PFSK-1 (cell line): ENCODE results near the gene ACTR3.

Source experiments
- FOXP2 ChIP-seq: optimal IDR thresholded peaks from 2 replicates; pipeline ENCODE3; 2011; ENCODE audit warnings: borderline replicate concordance, control low read depth, inconsistent platforms; ENCODE audit not compliant: insufficient read depth; ENCODE audit errors: extremely low read length, extremely low read depth
- POLR2AphosphoS5 ChIP-seq: IDR thresholded peaks from 2 replicates; pipeline ENCODE4 v1.6.1; 2012; ENCODE audit warnings: low read depth, mild to moderate bottlenecking, control low read depth, low read length, moderate library complexity
- SIN3A ChIP-seq: IDR thresholded peaks from 2 replicates; pipeline ENCODE4 v1.6.1; 2012; ENCODE audit warnings: mild to moderate bottlenecking, low read length, moderate library complexity, borderline replicate concordance; ENCODE audit not compliant: insufficient read depth
- TAF1 ChIP-seq: IDR thresholded peaks from 2 replicates; pipeline ENCODE4 v1.6.1; 2012; ENCODE audit warnings: low read length, control low read depth, borderline replicate concordance; ENCODE audit not compliant: insufficient read depth
- TF ChIP-seq, protein P1 (sequence below), 2 experiments: IDR thresholded peaks; 2 replicates each; pipeline versions ENCODE4 v1.6.1 to v1.8.0; 2011 to 2012; ENCODE audit warnings: low read depth in 2 of 2, low read length in 2 of 2, control low read depth in 1 of 2, inconsistent platforms in 1 of 2, mild to moderate bottlenecking in 1 of 2, moderate library complexity in 1 of 2; ENCODE audit not compliant: insufficient read depth in 1 of 2

The ACTR3 gene

DNA sequence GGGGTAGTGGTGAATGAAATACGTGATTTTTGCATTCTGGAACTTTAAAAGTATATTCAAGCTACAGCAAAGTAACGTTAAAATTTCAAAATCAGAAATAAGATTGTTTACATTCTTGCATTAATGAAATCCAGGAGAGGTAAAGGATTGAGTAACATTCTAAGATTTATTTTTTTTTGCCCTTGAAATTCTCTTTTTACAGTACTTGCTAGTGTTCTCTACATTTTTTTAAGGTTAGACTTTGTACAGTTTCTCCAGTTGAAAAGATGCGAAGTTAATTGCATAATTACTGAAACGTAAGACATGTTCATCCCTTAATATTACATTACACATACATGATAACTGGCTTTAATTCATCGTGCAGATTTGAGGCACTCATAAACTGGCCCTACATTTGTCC, 74.5 kb downstream of the ACTR3 start:
- no peak for TF ChIP-seq SIN3A
- no peak for TF ChIP-seq FOXP2
- no peak for TF ChIP-seq POLR2AphosphoS5
- no peak for TF ChIP-seq TAF1
- TF ChIP-seq, protein P1, sequence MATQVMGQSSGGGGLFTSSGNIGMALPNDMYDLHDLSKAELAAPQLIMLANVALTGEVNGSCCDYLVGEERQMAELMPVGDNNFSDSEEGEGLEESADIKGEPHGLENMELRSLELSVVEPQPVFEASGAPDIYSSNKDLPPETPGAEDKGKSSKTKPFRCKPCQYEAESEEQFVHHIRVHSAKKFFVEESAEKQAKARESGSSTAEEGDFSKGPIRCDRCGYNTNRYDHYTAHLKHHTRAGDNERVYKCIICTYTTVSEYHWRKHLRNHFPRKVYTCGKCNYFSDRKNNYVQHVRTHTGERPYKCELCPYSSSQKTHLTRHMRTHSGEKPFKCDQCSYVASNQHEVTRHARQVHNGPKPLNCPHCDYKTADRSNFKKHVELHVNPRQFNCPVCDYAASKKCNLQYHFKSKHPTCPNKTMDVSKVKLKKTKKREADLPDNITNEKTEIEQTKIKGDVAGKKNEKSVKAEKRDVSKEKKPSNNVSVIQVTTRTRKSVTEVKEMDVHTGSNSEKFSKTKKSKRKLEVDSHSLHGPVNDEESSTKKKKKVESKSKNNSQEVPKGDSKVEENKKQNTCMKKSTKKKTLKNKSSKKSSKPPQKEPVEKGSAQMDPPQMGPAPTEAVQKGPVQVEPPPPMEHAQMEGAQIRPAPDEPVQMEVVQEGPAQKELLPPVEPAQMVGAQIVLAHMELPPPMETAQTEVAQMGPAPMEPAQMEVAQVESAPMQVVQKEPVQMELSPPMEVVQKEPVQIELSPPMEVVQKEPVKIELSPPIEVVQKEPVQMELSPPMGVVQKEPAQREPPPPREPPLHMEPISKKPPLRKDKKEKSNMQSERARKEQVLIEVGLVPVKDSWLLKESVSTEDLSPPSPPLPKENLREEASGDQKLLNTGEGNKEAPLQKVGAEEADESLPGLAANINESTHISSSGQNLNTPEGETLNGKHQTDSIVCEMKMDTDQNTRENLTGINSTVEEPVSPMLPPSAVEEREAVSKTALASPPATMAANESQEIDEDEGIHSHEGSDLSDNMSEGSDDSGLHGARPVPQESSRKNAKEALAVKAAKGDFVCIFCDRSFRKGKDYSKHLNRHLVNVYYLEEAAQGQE (IDR thresholded peaks at IDR 0.05; ENCODE audit: insufficient read depth in 1 of 2, low read depth in 2 of 2, low read length in 2 of 2), result no peak

DNA sequence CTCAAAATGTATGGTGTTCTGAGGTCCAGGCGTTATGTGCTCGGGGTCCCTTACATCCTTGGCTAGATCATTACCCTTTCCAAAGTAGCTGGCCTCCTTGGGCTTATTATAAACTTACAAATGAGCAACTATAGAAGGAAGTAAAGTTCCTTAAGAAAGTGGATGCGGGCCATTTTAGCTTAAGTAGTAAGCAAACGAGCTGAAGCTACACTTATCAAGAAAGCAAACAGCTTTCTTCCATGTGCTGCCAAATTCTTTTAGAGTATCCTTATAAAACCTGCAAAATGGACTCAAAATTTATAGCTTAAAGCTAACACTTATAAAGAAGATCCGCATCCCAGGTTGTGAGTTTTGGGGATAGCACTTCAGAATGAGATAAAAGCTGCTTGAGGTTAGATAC, 75.3 kb downstream of the ACTR3 start:
- TF ChIP-seq FOXP2 (no peak), POLR2AphosphoS5 (no peak), SIN3A (no peak), TAF1 (no peak)
- TF ChIP-seq, protein P1 (IDR thresholded peaks at IDR 0.05; ENCODE audit: insufficient read depth in 1 of 2, low read depth in 2 of 2, low read length in 2 of 2), result no peak

DNA sequence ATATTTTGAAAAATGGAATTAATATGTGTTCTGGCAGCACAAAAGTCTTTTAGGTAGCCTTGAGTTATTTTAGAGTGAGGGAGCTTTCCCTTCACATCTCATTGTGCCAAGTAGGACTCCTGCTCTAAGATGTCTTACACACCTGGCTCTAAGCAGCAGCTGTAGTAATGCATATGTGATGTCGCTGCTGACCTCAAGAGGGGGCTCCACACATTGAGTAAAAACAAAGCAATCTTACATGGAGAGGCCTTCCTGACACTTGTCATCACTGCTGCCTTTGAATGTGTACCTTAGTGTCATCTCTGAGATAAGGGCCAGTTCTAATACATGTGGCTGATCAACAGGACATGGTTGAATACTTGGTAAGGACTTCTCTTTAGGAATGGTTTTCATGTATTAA, 75.8 kb downstream of the ACTR3 start:
- TF ChIP-seq TAF1 (no peak), FOXP2 (no peak), POLR2AphosphoS5 (no peak), SIN3A (no peak)
- TF ChIP-seq, protein P1 (IDR thresholded peaks at IDR 0.05; ENCODE audit: insufficient read depth in 1 of 2, low read depth in 2 of 2, low read length in 2 of 2), result no peak

DNA sequence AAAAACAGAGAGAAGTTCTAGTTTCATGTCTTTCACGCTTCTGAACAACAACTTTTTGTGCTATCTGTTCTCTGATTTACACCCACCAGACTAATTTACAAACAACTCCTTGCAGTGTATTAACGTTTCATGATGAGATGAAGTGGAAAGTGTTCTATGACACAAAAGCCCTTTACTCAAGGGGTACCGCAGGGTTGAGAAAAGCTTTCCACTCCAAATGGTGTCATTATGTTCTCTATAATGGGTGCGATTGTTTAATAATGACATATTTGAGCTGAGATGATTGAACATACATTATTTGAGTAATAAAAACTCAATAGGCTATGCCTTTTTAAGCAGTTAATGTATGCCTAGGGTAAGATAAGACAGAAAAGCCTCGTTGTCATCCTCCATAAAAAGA, 76.3 kb downstream of the ACTR3 start:
- TF ChIP-seq SIN3A (no peak), TAF1 (no peak), POLR2AphosphoS5 (no peak), FOXP2 (no peak)
- TF ChIP-seq, protein P1 (IDR thresholded peaks at IDR 0.05; ENCODE audit: insufficient read depth in 1 of 2, low read depth in 2 of 2, low read length in 2 of 2), result no peak

DNA sequence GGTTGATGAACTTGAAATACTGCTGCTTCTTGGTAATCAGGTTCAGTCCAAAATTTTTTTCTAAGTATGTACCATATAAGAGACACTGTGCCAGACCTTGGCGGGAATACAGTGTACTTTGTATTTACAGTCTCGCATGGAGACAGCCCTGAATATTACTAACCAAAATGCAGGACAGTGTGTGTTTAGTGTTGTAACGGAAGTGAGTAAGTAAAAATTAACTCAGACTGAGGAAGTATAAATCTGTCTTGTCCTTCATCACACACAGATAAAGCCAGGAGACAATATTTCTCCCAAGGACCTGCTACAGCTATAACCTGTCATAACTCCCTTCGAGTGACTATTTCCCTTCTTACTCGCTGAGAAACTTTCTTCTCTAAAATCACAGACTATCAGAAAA, 76.9 kb downstream of the ACTR3 start:
- TF ChIP-seq TAF1 (no peak), POLR2AphosphoS5 (no peak)
- TF ChIP-seq, protein P1 (IDR thresholded peaks at IDR 0.05; ENCODE audit: insufficient read depth in 1 of 2, low read depth in 2 of 2, low read length in 2 of 2), result no peak
